ENCODE data around the gene USHBP1. TPM values are rescaled to one million over a fixed set of nuclear protein-coding genes. Genes with fewer than 3 reads are reported as not detected.
A peak's percentile ranks its signal among the peaks of the same experiment; 100 is the strongest.

Gene USHBP1
- total RNA-seq, 1 experiment from 2014 or later = 12.3 TPM

DNA sequence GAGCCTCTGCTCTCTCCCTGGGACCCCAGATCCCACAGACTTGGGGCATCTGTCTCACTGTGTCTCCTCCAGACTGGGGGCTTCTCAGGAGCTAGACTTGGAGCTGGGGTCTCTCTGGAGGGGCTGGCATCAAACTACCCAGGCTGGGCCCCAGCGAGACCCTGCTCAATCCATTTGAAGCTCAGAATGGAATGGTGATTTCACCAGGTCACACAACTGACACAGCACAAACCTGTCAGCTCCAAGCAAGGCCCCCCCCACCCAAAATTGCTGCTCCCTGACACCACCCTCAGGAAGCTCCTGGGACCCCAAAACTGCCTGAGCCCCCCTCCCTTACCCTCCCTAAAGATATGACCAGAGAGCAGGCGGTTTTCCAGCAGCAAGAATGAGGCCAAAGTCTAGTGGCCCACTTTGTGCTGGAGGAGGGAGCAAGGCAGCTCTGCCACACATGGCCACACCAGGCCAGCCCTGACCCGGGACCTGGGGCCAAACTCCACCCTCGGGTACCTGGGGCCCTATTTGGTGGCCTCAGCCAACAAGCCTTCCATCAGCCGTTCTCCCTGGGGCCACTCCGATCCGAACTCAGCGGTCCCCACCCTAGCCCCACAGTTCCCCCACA, 21.2 kb downstream of the USHBP1 start (continued):
- TF ChIP-seq, protein P1, sequence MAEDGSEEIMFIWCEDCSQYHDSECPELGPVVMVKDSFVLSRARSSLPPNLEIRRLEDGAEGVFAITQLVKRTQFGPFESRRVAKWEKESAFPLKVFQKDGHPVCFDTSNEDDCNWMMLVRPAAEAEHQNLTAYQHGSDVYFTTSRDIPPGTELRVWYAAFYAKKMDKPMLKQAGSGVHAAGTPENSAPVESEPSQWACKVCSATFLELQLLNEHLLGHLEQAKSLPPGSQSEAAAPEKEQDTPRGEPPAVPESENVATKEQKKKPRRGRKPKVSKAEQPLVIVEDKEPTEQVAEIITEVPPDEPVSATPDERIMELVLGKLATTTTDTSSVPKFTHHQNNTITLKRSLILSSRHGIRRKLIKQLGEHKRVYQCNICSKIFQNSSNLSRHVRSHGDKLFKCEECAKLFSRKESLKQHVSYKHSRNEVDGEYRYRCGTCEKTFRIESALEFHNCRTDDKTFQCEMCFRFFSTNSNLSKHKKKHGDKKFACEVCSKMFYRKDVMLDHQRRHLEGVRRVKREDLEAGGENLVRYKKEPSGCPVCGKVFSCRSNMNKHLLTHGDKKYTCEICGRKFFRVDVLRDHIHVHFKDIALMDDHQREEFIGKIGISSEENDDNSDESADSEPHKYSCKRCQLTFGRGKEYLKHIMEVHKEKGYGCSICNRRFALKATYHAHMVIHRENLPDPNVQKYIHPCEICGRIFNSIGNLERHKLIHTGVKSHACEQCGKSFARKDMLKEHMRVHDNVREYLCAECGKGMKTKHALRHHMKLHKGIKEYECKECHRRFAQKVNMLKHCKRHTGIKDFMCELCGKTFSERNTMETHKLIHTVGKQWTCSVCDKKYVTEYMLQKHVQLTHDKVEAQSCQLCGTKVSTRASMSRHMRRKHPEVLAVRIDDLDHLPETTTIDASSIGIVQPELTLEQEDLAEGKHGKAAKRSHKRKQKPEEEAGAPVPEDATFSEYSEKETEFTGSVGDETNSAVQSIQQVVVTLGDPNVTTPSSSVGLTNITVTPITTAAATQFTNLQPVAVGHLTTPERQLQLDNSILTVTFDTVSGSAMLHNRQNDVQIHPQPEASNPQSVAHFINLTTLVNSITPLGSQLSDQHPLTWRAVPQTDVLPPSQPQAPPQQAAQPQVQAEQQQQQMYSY (CRISPR knock-in tag; IDR thresholded peaks at IDR 0.05) = no peak
- no peak for TF ChIP-seq ZNF317 (CRISPR knock-in tag; IDR thresholded peaks at IDR 0.05; ENCODE audit: borderline replicate concordance, low read depth)

DNA sequence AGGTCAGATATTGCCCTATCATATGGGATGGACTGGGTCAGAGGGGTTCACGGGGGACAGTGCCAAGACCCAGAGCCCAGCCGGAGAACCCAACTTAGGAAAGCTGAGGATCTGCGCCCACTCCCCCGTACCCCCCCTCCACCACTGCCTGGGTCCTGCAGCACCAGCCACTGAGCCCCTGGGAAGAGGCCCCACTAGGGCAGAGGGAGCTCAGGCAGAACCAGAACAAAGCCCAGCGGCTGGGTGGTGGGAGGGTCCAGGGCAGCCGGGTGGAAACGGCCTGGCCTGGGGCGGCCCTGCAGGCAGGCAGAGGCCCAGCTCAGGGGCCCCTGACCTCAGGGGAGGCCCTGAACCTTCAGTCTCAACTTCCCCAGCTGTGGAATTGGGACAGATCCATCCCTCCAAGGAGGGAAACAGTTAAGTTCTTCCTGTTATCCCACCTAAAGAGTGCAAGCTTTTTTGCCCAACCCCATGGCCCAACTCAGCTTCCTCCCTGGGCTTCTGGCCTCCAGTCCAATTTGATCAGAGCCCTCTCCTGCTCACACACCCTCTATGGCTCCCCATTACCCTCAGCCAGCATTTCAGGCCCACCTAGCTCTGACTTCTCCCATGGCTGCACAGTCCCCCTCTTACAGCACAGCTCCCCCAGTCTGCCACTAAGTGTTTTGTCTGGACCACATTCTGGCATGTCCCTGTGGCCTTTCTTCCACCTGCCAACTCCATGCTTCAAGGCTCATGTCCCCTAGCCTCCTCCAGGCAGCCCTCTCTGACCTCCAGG, 21.9 kb downstream of the USHBP1 start:
- H3K9me3 Mint-ChIP-seq = no peaks in the 10 kb centered on the region
- ChIA-PET CTCF (interaction anchor here (0.6 to 3.7 kb wide), 7 partner anchors 7 to 114 kb away, joined by 3 to 11 read pairs (median 3); partner anchors contain the start of gene OCEL1), POLR2A (interaction anchor here (0.7 to 2.3 kb wide), 3 partner anchors 14 to 27 kb away, joined by 3 to 9 read pairs (median 4); partner anchors contain the start of gene USE1)
- TF ChIP-seq, protein P2, sequence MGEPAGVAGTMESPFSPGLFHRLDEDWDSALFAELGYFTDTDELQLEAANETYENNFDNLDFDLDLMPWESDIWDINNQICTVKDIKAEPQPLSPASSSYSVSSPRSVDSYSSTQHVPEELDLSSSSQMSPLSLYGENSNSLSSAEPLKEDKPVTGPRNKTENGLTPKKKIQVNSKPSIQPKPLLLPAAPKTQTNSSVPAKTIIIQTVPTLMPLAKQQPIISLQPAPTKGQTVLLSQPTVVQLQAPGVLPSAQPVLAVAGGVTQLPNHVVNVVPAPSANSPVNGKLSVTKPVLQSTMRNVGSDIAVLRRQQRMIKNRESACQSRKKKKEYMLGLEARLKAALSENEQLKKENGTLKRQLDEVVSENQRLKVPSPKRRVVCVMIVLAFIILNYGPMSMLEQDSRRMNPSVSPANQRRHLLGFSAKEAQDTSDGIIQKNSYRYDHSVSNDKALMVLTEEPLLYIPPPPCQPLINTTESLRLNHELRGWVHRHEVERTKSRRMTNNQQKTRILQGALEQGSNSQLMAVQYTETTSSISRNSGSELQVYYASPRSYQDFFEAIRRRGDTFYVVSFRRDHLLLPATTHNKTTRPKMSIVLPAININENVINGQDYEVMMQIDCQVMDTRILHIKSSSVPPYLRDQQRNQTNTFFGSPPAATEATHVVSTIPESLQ (CRISPR knock-in tag; IDR thresholded peaks at IDR 0.05) = no peak
- TF ChIP-seq ZNF317 (CRISPR knock-in tag; IDR thresholded peaks at IDR 0.05; ENCODE audit: borderline replicate concordance, low read depth) = no peak
- no peak for TF ChIP-seq ZNF671 (CRISPR knock-in tag; IDR thresholded peaks at IDR 0.05)
- no peak for TF ChIP-seq NR2C2 (CRISPR knock-in tag; IDR thresholded peaks at IDR 0.05)
- TF ChIP-seq ZNF416 (CRISPR knock-in tag; IDR thresholded peaks at IDR 0.05) = no peak
- TF ChIP-seq, protein P3, sequence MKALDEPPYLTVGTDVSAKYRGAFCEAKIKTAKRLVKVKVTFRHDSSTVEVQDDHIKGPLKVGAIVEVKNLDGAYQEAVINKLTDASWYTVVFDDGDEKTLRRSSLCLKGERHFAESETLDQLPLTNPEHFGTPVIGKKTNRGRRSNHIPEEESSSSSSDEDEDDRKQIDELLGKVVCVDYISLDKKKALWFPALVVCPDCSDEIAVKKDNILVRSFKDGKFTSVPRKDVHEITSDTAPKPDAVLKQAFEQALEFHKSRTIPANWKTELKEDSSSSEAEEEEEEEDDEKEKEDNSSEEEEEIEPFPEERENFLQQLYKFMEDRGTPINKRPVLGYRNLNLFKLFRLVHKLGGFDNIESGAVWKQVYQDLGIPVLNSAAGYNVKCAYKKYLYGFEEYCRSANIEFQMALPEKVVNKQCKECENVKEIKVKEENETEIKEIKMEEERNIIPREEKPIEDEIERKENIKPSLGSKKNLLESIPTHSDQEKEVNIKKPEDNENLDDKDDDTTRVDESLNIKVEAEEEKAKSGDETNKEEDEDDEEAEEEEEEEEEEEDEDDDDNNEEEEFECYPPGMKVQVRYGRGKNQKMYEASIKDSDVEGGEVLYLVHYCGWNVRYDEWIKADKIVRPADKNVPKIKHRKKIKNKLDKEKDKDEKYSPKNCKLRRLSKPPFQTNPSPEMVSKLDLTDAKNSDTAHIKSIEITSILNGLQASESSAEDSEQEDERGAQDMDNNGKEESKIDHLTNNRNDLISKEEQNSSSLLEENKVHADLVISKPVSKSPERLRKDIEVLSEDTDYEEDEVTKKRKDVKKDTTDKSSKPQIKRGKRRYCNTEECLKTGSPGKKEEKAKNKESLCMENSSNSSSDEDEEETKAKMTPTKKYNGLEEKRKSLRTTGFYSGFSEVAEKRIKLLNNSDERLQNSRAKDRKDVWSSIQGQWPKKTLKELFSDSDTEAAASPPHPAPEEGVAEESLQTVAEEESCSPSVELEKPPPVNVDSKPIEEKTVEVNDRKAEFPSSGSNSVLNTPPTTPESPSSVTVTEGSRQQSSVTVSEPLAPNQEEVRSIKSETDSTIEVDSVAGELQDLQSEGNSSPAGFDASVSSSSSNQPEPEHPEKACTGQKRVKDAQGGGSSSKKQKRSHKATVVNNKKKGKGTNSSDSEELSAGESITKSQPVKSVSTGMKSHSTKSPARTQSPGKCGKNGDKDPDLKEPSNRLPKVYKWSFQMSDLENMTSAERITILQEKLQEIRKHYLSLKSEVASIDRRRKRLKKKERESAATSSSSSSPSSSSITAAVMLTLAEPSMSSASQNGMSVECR (CRISPR knock-in tag; IDR thresholded peaks at IDR 0.05; ENCODE audit: borderline replicate concordance) = no peak
- TF ChIP-seq, protein P4, sequence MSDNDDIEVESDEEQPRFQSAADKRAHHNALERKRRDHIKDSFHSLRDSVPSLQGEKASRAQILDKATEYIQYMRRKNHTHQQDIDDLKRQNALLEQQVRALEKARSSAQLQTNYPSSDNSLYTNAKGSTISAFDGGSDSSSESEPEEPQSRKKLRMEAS (CRISPR knock-in tag; IDR thresholded peaks at IDR 0.05) = no peak
- TF ChIP-seq, protein P5, sequence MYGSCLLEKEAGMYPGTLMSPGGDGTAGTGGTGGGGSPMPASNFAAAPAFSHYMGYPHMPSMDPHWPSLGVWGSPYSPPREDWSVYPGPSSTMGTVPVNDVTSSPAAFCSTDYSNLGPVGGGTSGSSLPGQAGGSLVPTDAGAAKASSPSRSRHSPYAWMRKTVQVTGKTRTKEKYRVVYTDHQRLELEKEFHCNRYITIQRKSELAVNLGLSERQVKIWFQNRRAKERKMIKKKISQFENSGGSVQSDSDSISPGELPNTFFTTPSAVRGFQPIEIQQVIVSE (CRISPR knock-in tag; IDR thresholded peaks at IDR 0.05; ENCODE audit: borderline replicate concordance) = no peak
- TF ChIP-seq SMAD3 (CRISPR knock-in tag; IDR thresholded peaks at IDR 0.05; ENCODE audit: borderline replicate concordance) = no peak
- H3K36me3 Mint-ChIP-seq = peaks cover 10% of the 10 kb centered on the region
- no peaks in the 10 kb centered on the region for H3K27me3 Mint-ChIP-seq (ENCODE audit: low read depth)
- ATAC-seq (no peak), DNase-seq (ENCODE audit: low spot score) (no peak)
- H3K27ac Mint-ChIP-seq = peak overlapping the region; percentile 89
- peaks cover 42% of the 10 kb centered on the region for H3K4me1 Mint-ChIP-seq
- H3K4me3 Mint-ChIP-seq = peak overlapping the region; percentile 97

Data from WTC11 (cell line).